Neural progenitor cell (in vitro differentiated cells): ENCODE data around the gene SORBS2. TPM values are rescaled to one million over a fixed set of nuclear protein-coding genes. Genes with fewer than 3 reads are reported as not detected.

Source experiments
- DNase-seq: peaks from one replicate; pipeline ENCODE4 v3.0.0-alpha.2; 2016; ENCODE audit warnings: low spot score
- H2AFZ ChIP-seq: fragments of 200-600 bp; sonication (generic); replicated peaks from 2 replicates; pipeline ENCODE4 v1.6.1; 2016; ENCODE audit warnings: antibody characterized with exemption
- H3F3A ChIP-seq: fragments of 200-600 bp; sonication (generic); 2 replicates; pipeline ENCODE4 v1.6.1; 2016; ENCODE audit warnings: antibody characterized with exemption, low read depth
- H3K27ac ChIP-seq: fragments of 200-600 bp; sonication (generic); 2 replicates; pipeline ENCODE4 v1.5.1; 2016; ENCODE audit warnings: mild to moderate bottlenecking
- H3K27me3 ChIP-seq: fragments of 200-600 bp; sonication (generic); 2 replicates; pipeline ENCODE4 v1.6.1; 2016; ENCODE audit warnings: mild to moderate bottlenecking, moderate library complexity
- H3K36me3 ChIP-seq: fragments of 200-600 bp; sonication (generic); 2 replicates; pipeline ENCODE4 v1.5.1; 2016
- H3K4me1 ChIP-seq: fragments of 200-600 bp; sonication (generic); 2 replicates; pipeline ENCODE4 v1.6.1; 2016; ENCODE audit warnings: mixed run types
- H3K4me2 ChIP-seq: fragments of 200-600 bp; sonication (generic); 2 replicates; pipeline ENCODE4 v1.6.1; 2016
- H3K4me3 ChIP-seq: fragments of 200-600 bp; sonication (generic); 2 replicates; pipeline ENCODE4 v1.5.1; 2016
- H3K79me2 ChIP-seq: fragments of 200-600 bp; sonication (generic); 2 replicates; pipeline ENCODE4 v1.6.1; 2016; ENCODE audit warnings: low read depth
- H3K9ac ChIP-seq: fragments of 200-600 bp; sonication (generic); 2 replicates; pipeline ENCODE4 v1.6.1; 2016
- H3K9me3 ChIP-seq: fragments of 200-600 bp; sonication (generic); 2 replicates; pipeline ENCODE4 v1.5.1; 2016; ENCODE audit warnings: low read depth
- H4K20me1 ChIP-seq: fragments of 200-600 bp; sonication (generic); 2 replicates; pipeline ENCODE4 v1.6.1; 2016; ENCODE audit warnings: low read depth
- H3K27ac Mint-ChIP-seq: 3 replicates; pipeline ENCODE4 v1.8.0; 2021; ENCODE audit warnings: mixed read lengths
- H3K27me3 Mint-ChIP-seq: 2 replicates; pipeline ENCODE4 v1.8.0; 2022; ENCODE audit warnings: low read depth, mild to moderate bottlenecking, inconsistent platforms, moderate library complexity, mixed read lengths; ENCODE audit not compliant: insufficient read depth
- H3K36me3 Mint-ChIP-seq: 3 replicates; pipeline ENCODE4 v1.8.0; 2021; ENCODE audit warnings: mixed read lengths
- H3K4me1 Mint-ChIP-seq: 3 replicates; pipeline ENCODE4 v1.8.0; 2021; ENCODE audit warnings: mixed read lengths
- H3K4me3 Mint-ChIP-seq: 3 replicates; pipeline ENCODE4 v1.8.0; 2021; ENCODE audit warnings: mild to moderate bottlenecking, moderate library complexity, mixed read lengths
- H3K9me3 Mint-ChIP-seq: 3 replicates; pipeline ENCODE4 v1.8.0; 2020; ENCODE audit warnings: mixed read lengths
- CTCF ChIP-seq: fragments of 200-600 bp; sonication (generic); IDR thresholded peaks from 2 replicates; pipeline ENCODE4 v1.5.1; 2017; ENCODE audit warnings: antibody characterized with exemption, mild to moderate bottlenecking
- EZH2 ChIP-seq: fragments of 200-600 bp; sonication (generic); IDR thresholded peaks from 2 replicates; pipeline ENCODE4 v1.6.1; 2017; ENCODE audit warnings: antibody characterized with exemption, mild to moderate bottlenecking, moderate library complexity
- EZH2phosphoT487 ChIP-seq: fragments of 200-600 bp; sonication (generic); IDR thresholded peaks from 2 replicates; pipeline ENCODE4 v1.6.1; 2017; ENCODE audit warnings: antibody characterized with exemption
- total RNA-seq: library from RNA; depleted of rRNA; stranded (reverse); fragments of >200 nt; gene quantifications from 2 replicates; pipeline ENCODE4 v1.2.3, GENCODE V29; 2015; ENCODE audit warnings: low replicate concordance

SORBS2 gene
- total RNA-seq, 1 donor from 2014 or later: 15.7 TPM

- H3K27ac ChIP-seq: no peak overlapping the region
- no peak overlapping the region for H3K9ac ChIP-seq
- peak; percentile 81 for DNase-seq
- no peaks in the 10 kb centered on the region for H3F3A ChIP-seq
- no peak overlapping the region for H3K27ac Mint-ChIP-seq
- no peaks in the 10 kb centered on the region for H3K9me3 ChIP-seq
- TF ChIP-seq EZH2phosphoT487 (no peak), EZH2 (no peak), CTCF (peak; percentile 68)
- peaks cover 22% of the 10 kb centered on the region for H3K36me3 Mint-ChIP-seq
- peaks cover 16% of the 10 kb centered on the region for H3K4me1 ChIP-seq
- H3K4me1 Mint-ChIP-seq: peaks cover 3% of the 10 kb centered on the region
- no peaks in the 10 kb centered on the region for H3K27me3 Mint-ChIP-seq
- H3K36me3 ChIP-seq: no peaks in the 10 kb centered on the region
- H3K4me2 ChIP-seq: no peak overlapping the region
- no peaks in the 10 kb centered on the region for H3K79me2 ChIP-seq
- peak overlapping the region; percentile 71 for H2AFZ ChIP-seq
- H3K4me3 Mint-ChIP-seq: no peak overlapping the region
- no peaks in the 10 kb centered on the region for H3K27me3 ChIP-seq
- no peaks in the 10 kb centered on the region for H4K20me1 ChIP-seq
- H3K9me3 Mint-ChIP-seq: no peaks in the 10 kb centered on the region
- H3K4me3 ChIP-seq: no peak overlapping the region
These were observed 171.0 kb downstream of the SORBS2 start for GRCh38 chr4:185640811-185641675.

- no peaks in the 10 kb centered on the region for H3K9me3 Mint-ChIP-seq
- TF ChIP-seq EZH2phosphoT487 (no peak), EZH2 (no peak), CTCF (no peak)
- no peak overlapping the region for H3K4me3 Mint-ChIP-seq
- H3K36me3 ChIP-seq: no peaks in the 10 kb centered on the region
- no peak overlapping the region for H3K27ac Mint-ChIP-seq
- H3K4me1 Mint-ChIP-seq: peaks cover 3% of the 10 kb centered on the region
- H3K4me2 ChIP-seq: peak overlapping the region; percentile 66
- H3K27me3 Mint-ChIP-seq: no peaks in the 10 kb centered on the region
- no peaks in the 10 kb centered on the region for H3K79me2 ChIP-seq
- no peaks in the 10 kb centered on the region for H4K20me1 ChIP-seq
- peaks cover 12% of the 10 kb centered on the region for H3K36me3 Mint-ChIP-seq
- H3K9ac ChIP-seq: no peak overlapping the region
- peak overlapping the region; percentile 35 for H3K4me3 ChIP-seq
- no peak overlapping the region for H3K27ac ChIP-seq
- H3K9me3 ChIP-seq: no peaks in the 10 kb centered on the region
- DNase-seq: peak; percentile 27
- no peaks in the 10 kb centered on the region for H3K27me3 ChIP-seq
- H2AFZ ChIP-seq: peak overlapping the region; percentile 47
- H3F3A ChIP-seq: no peaks in the 10 kb centered on the region
- H3K4me1 ChIP-seq: peaks cover 16% of the 10 kb centered on the region
These were observed 173.3 kb downstream of the SORBS2 start for GRCh38 chr4:185638548-185639301.

GRCh38 chr4:185638093-185638492 is 173.9 kb downstream of the SORBS2 start:
- Mint-ChIP-seq H3K27me3 (no peaks in the 10 kb centered on the region), H3K4me1 (peaks cover 3% of the 10 kb centered on the region), H3K9me3 (no peaks in the 10 kb centered on the region), H3K27ac (no peak overlapping the region), H3K36me3 (peaks cover 9% of the 10 kb centered on the region), H3K4me3 (no peak overlapping the region)
- Histone ChIP-seq H3K9me3 (no peaks in the 10 kb centered on the region), H3K4me1 (peaks cover 16% of the 10 kb centered on the region), H3K27me3 (no peaks in the 10 kb centered on the region), H4K20me1 (no peaks in the 10 kb centered on the region), H3K9ac (no peak overlapping the region), H3K79me2 (no peaks in the 10 kb centered on the region), H2AFZ (no peak overlapping the region), H3F3A (no peaks in the 10 kb centered on the region), H3K4me2 (no peak overlapping the region), H3K4me3 (no peak overlapping the region), H3K27ac (no peak overlapping the region), H3K36me3 (no peaks in the 10 kb centered on the region)
- DNase-seq: no peak
- TF ChIP-seq EZH2phosphoT487 (no peak), EZH2 (no peak), CTCF (no peak)
